Effector CD4-positive, alpha-beta T cell (primary cell): ENCODE data around the gene IMMP2L.

Source experiments
- DNase-seq: peaks from one replicate; pipeline ENCODE4 v3.0.0-alpha.2; 2020

IMMP2L gene

GRCh38 chr7:111018447-111018846 is 543.8 kb downstream of the IMMP2L start:
- DNase-seq = no peak

- no peak for DNase-seq
Observed at GRCh38 chr7:111014079-111014478, 548.2 kb downstream of the IMMP2L start.

DNA sequence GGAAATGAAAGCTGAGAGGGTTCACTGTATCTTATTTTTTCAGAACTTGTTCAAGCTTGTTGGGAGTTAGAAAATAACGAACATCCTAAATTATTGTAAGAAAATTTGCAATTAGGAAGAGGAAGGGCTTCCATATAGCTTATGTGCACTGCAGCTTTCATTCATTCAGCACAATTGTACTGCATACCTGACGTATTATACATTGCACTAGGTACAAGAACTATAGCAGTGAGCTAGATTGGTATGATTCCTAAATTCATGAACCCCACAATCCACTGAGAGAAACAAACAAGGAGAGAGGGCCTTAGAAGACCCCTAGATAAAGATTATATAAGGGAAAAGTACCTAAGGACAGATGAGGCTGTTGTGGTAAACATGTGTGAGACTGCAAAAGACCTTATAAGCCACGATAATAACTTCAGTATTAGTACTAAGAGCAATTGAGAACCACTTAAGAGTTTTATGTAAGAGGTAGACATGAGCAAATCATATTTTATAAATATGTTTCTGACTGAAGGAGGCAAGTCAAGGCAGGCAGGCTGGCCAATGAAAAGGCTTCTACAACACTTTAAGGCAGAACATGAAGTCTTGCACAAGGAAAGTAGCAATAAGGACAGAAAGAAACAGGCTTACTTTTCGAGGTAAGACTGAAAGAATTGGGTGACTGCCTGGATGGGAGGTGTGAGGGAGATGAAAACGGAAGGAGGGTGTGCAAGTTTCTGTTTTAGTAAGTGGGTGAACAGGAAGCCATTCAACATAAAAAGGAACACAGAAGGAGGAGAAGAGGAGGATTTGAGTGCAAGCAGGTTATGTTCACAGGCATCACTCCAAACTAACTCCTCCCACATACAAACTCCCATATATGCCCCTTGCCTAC is 549.3 kb downstream of the IMMP2L start:
- no peak for DNase-seq

GRCh38 chr7:111012149-111012548 is 550.1 kb downstream of the IMMP2L start:
- no peak for DNase-seq

GRCh38 chr7:111011520-111011919 is 550.8 kb downstream of the IMMP2L start:
- DNase-seq = no peak

GRCh38 chr7:111010798-111011197 is 551.5 kb downstream of the IMMP2L start:
- DNase-seq = no peak

- no peak for DNase-seq
Observed at GRCh38 chr7:111009526-111010040, 552.7 kb downstream of the IMMP2L start.

DNA sequence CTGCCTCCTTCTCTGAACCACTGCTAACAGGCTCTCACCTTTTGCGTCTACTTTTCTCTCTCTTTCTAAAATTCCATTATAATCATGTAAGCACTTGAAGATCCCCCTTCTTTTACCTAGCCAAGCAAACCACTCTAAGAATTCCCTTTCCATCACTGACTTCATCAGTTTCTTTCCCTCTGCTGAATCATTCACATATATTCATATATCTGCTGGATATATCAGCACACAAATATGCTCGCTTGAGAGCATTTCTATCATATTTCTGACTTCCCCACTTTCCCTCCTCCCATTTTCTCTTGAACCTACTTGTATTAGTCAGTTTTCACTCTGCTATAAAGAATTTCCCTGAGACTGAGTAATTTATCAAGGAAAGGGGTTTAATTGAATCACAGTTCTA is 555.6 kb downstream of the IMMP2L start:
- DNase-seq = no peak

DNA sequence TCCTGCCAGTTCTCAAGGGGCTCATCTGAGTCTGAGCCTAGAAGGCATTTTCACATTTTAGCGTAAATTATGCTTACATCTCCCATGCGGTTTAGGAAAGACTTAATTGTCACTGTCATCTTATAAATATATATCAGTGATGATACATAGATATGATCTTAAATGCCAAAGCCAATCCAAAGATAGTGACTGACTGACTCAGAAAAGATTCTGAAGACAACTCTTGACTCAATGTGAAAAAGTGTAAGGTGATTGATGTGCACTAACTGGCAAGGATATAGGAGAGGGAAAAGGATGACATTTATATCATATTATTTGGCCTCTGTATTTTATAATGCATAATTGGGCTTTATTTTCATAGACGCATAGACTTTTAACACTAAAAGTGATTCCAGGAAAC is 556.3 kb downstream of the IMMP2L start:
- no peak for DNase-seq

- DNase-seq = no peak
Observed at GRCh38 chr7:111005445-111005844, 556.8 kb downstream of the IMMP2L start.

- no peak for DNase-seq
Observed at GRCh38 chr7:111004310-111004901, 557.9 kb downstream of the IMMP2L start.

- DNase-seq = no peak
Observed at GRCh38 chr7:111003883-111004282, 558.4 kb downstream of the IMMP2L start.

DNA sequence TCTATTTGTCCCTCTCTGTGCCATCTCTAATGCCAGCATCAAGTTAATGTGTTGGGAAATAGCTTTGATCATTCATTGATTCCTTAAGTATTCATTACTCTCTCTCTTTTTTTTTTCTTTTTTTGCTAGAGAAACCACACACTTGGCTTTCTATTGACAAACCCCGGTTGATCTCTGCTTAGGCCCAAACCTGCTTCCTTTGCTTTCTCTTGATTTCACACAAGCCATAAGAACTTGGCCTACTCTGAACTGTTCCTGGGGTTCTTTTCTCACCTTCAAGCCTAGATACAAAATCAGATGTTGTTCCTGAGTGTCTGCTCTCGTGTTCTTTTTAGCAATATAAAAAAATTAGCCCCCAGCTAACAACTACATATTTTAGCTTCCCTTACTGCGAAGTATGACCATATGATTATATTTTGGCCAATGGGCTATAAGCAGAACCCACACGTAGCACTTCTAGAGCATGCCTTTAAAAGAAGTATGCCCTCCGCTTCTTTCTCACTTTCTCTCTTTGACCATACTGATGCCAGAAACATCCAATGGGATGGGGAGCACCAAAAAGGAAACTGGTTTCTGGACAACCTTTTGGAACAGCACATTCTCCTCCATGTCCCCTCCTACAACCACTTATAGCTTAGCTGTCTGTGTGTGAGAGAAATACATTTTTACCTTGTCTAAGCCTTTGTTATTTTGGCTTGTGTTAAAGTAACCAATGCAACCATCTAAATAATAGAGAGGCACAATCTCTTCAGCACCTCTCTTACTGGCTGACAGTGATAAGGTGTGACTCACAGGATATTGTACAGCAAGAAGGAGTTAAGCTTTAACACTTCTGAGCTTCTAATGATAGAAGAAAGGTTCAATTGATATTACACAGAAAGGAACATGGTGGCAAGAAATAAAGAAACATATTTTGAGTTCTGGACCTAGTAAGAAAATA is 568.0 kb downstream of the IMMP2L start:
- DNase-seq = no peak

- no peak for DNase-seq
Observed at GRCh38 chr7:110988890-110989501, 573.3 kb downstream of the IMMP2L start.

- no peak for DNase-seq
Observed at GRCh38 chr7:110988348-110988747, 573.9 kb downstream of the IMMP2L start.

GRCh38 chr7:110987127-110987693 is 575.1 kb downstream of the IMMP2L start:
- no peak for DNase-seq

- no peak for DNase-seq
Observed at GRCh38 chr7:110983822-110984456, 578.4 kb downstream of the IMMP2L start.

- no peak for DNase-seq
Observed at GRCh38 chr7:110977127-110977737, 585.1 kb downstream of the IMMP2L start.

DNA sequence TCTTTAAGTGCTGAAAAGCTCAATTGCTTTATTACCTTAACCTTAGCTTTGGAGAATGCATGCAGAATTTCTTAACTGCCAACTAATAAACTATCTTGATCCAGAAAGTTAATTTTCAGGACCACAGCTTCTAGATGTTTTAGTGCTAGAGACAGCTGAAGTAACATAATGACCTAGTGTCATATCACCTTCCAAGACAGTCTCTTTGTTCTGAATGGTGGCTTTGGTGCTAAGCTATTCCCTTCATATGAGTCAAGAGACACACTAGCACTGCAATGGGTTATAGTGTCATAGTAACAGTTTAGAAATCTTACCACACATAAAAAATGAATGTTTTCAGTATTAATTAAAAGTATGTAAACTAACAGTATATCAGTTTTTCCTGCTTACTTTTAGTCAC is 586.8 kb downstream of the IMMP2L start:
- DNase-seq = no peak

DNA sequence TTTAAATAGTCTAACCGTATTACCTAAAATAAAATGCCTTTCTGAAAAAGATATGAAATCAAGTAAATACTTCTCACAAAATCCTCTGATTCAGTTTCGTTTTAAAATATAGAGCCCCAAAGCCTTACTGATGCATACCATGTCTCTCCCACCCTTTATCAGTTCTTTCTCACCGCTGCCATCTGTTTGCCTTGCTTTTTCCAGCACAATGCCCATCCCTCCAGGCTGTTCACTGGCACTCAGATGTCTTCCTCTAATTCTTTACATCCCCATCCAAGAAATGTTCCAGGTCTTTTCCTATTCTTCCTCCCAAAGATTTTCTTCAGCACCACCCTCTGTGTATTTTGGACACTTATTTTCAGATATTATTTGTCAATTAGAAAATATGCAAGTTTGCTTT is 587.9 kb downstream of the IMMP2L start:
- DNase-seq = no peak
